Upper lobe of left lung (tissue), 4 donors: ENCODE measurements around the gene CPEB3.

Experiments used
- EP300 ChIP-seq, 4 donors: sonication (generic); formaldehyde crosslinking; IDR thresholded peaks; one replicate each; pipeline ENCODE4 v1.5.1; 2017; ENCODE audit warnings: antibody characterized with exemption in 4 of 4, control low read depth in 2 of 4
- POLR2AphosphoS5 ChIP-seq, 2 donors: sonication (generic); formaldehyde crosslinking; IDR thresholded peaks; one replicate each; pipeline ENCODE4 v1.5.1; 2017; ENCODE audit warnings: antibody characterized with exemption in 2 of 2
- TF ChIP-seq, protein P1 (sequence below), 6 experiments: fragments of 450-650 bp in 4 of 6; fragments of 200-600 bp in 2 of 6; sonication (generic) in 2 of 6; IDR thresholded peaks; one replicate each; pipeline ENCODE4 v1.5.1; 2016 to 2019; ENCODE audit warnings: antibody characterized with exemption in 6 of 6

DNA sequence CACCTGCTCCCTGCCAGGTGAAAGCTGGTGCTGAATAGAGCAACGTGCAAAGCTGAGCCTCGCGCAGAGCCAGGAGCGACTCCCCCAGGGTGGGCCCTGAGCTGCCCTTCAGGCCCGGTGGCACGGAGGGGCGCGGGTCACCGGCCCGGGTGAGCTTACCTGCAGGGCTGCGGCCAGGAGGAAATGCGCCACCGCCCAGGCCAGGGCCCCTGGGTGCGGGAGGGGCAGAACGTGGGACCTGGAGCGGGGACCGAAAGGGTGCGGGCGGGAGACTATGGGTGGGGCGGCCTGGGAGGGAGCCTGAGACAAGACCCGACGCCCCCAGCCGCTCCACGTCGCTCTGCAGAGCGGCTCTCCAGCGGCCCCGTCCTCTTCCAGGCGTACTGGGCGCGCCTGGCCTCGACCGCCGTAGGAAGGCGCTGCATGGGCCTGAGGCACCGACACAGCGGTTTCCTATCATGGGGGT lies 245.2 kb downstream of the CPEB3 start:
- TF ChIP-seq POLR2AphosphoS5 (IDR thresholded peaks at IDR 0.05) (no peak), EP300 (IDR thresholded peaks at IDR 0.05) (no peak)
- TF ChIP-seq, protein P1, sequence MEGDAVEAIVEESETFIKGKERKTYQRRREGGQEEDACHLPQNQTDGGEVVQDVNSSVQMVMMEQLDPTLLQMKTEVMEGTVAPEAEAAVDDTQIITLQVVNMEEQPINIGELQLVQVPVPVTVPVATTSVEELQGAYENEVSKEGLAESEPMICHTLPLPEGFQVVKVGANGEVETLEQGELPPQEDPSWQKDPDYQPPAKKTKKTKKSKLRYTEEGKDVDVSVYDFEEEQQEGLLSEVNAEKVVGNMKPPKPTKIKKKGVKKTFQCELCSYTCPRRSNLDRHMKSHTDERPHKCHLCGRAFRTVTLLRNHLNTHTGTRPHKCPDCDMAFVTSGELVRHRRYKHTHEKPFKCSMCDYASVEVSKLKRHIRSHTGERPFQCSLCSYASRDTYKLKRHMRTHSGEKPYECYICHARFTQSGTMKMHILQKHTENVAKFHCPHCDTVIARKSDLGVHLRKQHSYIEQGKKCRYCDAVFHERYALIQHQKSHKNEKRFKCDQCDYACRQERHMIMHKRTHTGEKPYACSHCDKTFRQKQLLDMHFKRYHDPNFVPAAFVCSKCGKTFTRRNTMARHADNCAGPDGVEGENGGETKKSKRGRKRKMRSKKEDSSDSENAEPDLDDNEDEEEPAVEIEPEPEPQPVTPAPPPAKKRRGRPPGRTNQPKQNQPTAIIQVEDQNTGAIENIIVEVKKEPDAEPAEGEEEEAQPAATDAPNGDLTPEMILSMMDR (IDR thresholded peaks at IDR 0.05): no peak
